Mucosa of gallbladder (tissue), 1 donor: ENCODE results near the gene PMS2. TPM values are rescaled to one million over a fixed set of nuclear protein-coding genes. Genes with fewer than 3 reads are reported as not detected.
"Not testable (repeated sequence)": the region's sequence is repeated elsewhere in the genome, so short reads cannot be mapped to it uniquely, and the experiment has no call there.

Experiments used
- DNase-seq: peaks from one replicate; pipeline ENCODE4 v3.0.0-alpha.2; 2020; ENCODE audit warnings: low spot score
- total RNA-seq: library from RNA; stranded (reverse); gene quantifications from one replicate; pipeline ENCODE4 v1.2.1, GENCODE V29; 2021
- donor health status: DM: no; HTN: no; CAD: no.

Gene PMS2
- 10.5 TPM for total RNA-seq

GRCh38 chr7:6008668-6009611 lies at the start of gene PMS2, which contains the start of gene AIMP2:
Gene PMS2, minus strand, starts transcription at chr7:6009049. Its CDS starts 30 bp downstream, at chr7:6009019.
Gene AIMP2, plus strand, starts transcription at chr7:6009272. Its CDS starts 92 bp downstream, at chr7:6009364.
- DNase-seq, result peak; percentile 99

GRCh38 chr7:6057316-6058129 lies 48.7 kb upstream of the PMS2 start:
- no peak for DNase-seq

GRCh38 chr7:6056616-6057015 lies 47.8 kb upstream of the PMS2 start:
- no peak for DNase-seq

GRCh38 chr7:6051185-6051584 lies 42.3 kb upstream of the PMS2 start:
- DNase-seq, result not testable (repeated sequence)

- DNase-seq, result no peak
Observed at GRCh38 chr7:6049780-6050179, 40.9 kb upstream of the PMS2 start.

GRCh38 chr7:6035686-6036085 lies 26.8 kb upstream of the PMS2 start:
- DNase-seq, result no peak

GRCh38 chr7:6035165-6035564 lies 26.3 kb upstream of the PMS2 start:
- DNase-seq, result no peak

GRCh38 chr7:6032641-6033040 lies 23.8 kb upstream of the PMS2 start:
- DNase-seq, result no peak

GRCh38 chr7:6032167-6032566 lies 23.3 kb upstream of the PMS2 start:
- DNase-seq, result no peak

- no peak for DNase-seq
Observed at GRCh38 chr7:6031567-6031966, 22.7 kb upstream of the PMS2 start.

- no peak for DNase-seq
Observed at GRCh38 chr7:6030988-6031387, 22.1 kb upstream of the PMS2 start, which contains the start of gene ANKRD61. Gene ANKRD61, plus strand, starts transcription at chr7:6031376. Its CDS starts 0 bp downstream, at chr7:6031376.

- DNase-seq, result no peak
Observed at GRCh38 chr7:6028563-6028962, 19.7 kb upstream of the PMS2 start.

GRCh38 chr7:6027806-6028365 lies 19.0 kb upstream of the PMS2 start:
- DNase-seq, result no peak

GRCh38 chr7:6026820-6027311 lies 18.0 kb upstream of the PMS2 start:
- DNase-seq, result no peak

- peak; percentile 44 for DNase-seq
Observed at GRCh38 chr7:6026011-6026819, 17.4 kb upstream of the PMS2 start.

- no peak for DNase-seq
Observed at GRCh38 chr7:6023974-6024435, 15.2 kb upstream of the PMS2 start.

- DNase-seq, result no peak
Observed at GRCh38 chr7:6022707-6023106, 13.9 kb upstream of the PMS2 start.

GRCh38 chr7:6020371-6021286 lies 11.8 kb upstream of the PMS2 start:
- DNase-seq, result no peak

- DNase-seq, result no peak
Observed at GRCh38 chr7:6016653-6016966, 7.8 kb upstream of the PMS2 start.
